H1 (cell line): ENCODE data around the gene MAP7D1. TPM values are rescaled to one million over a fixed set of nuclear protein-coding genes. Genes with fewer than 3 reads are reported as not detected.

ENCODE experiments used
- CTCF ChIA-PET: fragments of 300-600 bp; sonication (Branson Sonifier 250); formaldehyde crosslinking; loops from one replicate; lab custom pipeline; 2021; ENCODE audit not compliant: partially characterized antibody; lab: Charles Lee
- POLR2A ChIA-PET: fragments of 300-600 bp; sonication (Branson Sonifier 250); formaldehyde crosslinking; loops from one replicate; lab custom pipeline; 2021; ENCODE audit warnings: inconsistent platforms; ENCODE audit not compliant: partially characterized antibody; lab: Charles Lee
- DNase-seq, 2 experiments: peaks; one replicate each; pipeline versions ENCODE4 v3.0.0 to v3.0.0-alpha.2; 2010 to 2022; ENCODE audit warnings: low spot score in 2 of 2, low read depth in 1 of 2, mixed read lengths in 1 of 2
- FAIRE-seq: peaks from 2 replicates; lab custom pipeline; 2011; peaks lifted over from hg19 to GRCh38; lab: Jason Lieb, UNC
- H2AFZ ChIP-seq: 2 replicates; pipeline ENCODE4 v1.8.1; 2012; ENCODE audit warnings: low read length, inconsistent platforms
- H2AK5ac ChIP-seq: 2 replicates; pipeline ENCODE4 v1.6.1; 2013; ENCODE audit warnings: low read depth, low read length
- H2BK120ac ChIP-seq: replicated peaks from 2 replicates; pipeline ENCODE3; 2013; ENCODE audit warnings: low read depth, low read length, inconsistent platforms
- H2BK12ac ChIP-seq: 2 replicates; pipeline ENCODE4 v1.6.1; 2013; ENCODE audit warnings: low read depth, low read length
- H2BK15ac ChIP-seq: 2 replicates; pipeline ENCODE4 v1.6.1; 2013; ENCODE audit warnings: low read length
- H2BK20ac ChIP-seq: 2 replicates; pipeline ENCODE4 v1.6.1; 2013; ENCODE audit warnings: low read length
- H2BK5ac ChIP-seq: 2 replicates; pipeline ENCODE4 v1.6.1; 2013; ENCODE audit warnings: low read depth, low read length
- H3K14ac ChIP-seq: 2 replicates; pipeline ENCODE4 v1.6.1; 2013; ENCODE audit warnings: inconsistent platforms; ENCODE audit not compliant: insufficient read length
- H3K18ac ChIP-seq: 2 replicates; pipeline ENCODE4 v1.6.1; 2013; ENCODE audit warnings: low read length; ENCODE audit errors: extremely low read depth
- H3K23ac ChIP-seq: 2 replicates; pipeline ENCODE4 v1.6.1; 2013; ENCODE audit warnings: inconsistent platforms; ENCODE audit not compliant: insufficient read length
- H3K23me2 ChIP-seq: 2 replicates; pipeline ENCODE4 v1.6.1; 2013; ENCODE audit warnings: low read depth, low read length
- H3K27ac ChIP-seq: 2 replicates; pipeline ENCODE4 v1.6.1; 2011; ENCODE audit warnings: low read depth, low read length, inconsistent platforms
- H3K27me3 ChIP-seq, 4 experiments: replicated peaks in 1 of 4; 1 replicate in 1 of 4; 2 replicates in 3 of 4; pipeline versions ENCODE4 v1.6.1 to v1.8.1; 2011 to 2013; ENCODE audit warnings: low read length in 3 of 4, mild to moderate bottlenecking in 3 of 4, inconsistent platforms in 2 of 4, mixed read lengths in 2 of 4, moderate library complexity in 1 of 4; ENCODE audit not compliant: control insufficient read depth in 3 of 4, insufficient read depth in 3 of 4; ENCODE audit errors: extremely low read depth in 1 of 4
- H3K36me3 ChIP-seq, 4 experiments: 2 replicates each; pipeline versions ENCODE4 v1.6.1 to v1.8.1; 2011 to 2013; ENCODE audit warnings: mild to moderate bottlenecking in 4 of 4, low read length in 3 of 4, moderate library complexity in 2 of 4, control low read depth in 1 of 4, inconsistent platforms in 1 of 4; ENCODE audit not compliant: insufficient read depth in 4 of 4, control insufficient read depth in 2 of 4
- H3K4ac ChIP-seq: replicated peaks from 2 replicates; pipeline ENCODE3; 2013; ENCODE audit warnings: low read length, low read depth, mixed read lengths, inconsistent platforms; ENCODE audit not compliant: insufficient read length
- H3K4me1 ChIP-seq, 4 experiments: replicated peaks in 1 of 4; 1 replicate in 1 of 4; 2 replicates in 3 of 4; pipeline versions ENCODE4 v1.6.1 to v1.8.1; 2011 to 2013; ENCODE audit warnings: low read length in 3 of 4, inconsistent platforms in 2 of 4, mixed read lengths in 1 of 4; ENCODE audit not compliant: insufficient read depth in 4 of 4, control insufficient read depth in 3 of 4
- H3K4me2 ChIP-seq, 2 experiments: 2 replicates each; pipeline versions ENCODE4 v1.6.1 to v1.8.1; 2011 to 2013; ENCODE audit warnings: low read depth in 2 of 2, low read length in 2 of 2, control low read depth in 1 of 2, inconsistent platforms in 1 of 2, mild to moderate bottlenecking in 1 of 2; ENCODE audit not compliant: insufficient read depth in 1 of 2
- H3K4me3 ChIP-seq, 4 experiments: fragments of 200-600, 300-600 bp in 1 of 4; sonication (generic), shearing (Covaris generic), sonication (Bioruptor Twin) in 1 of 4; 2 replicates each; pipeline versions ENCODE4 v1.5.1 to v1.8.1; 2011 to 2016; ENCODE audit warnings: low read length in 4 of 4, low read depth in 3 of 4, control low read depth in 2 of 4, inconsistent platforms in 2 of 4, mild to moderate bottlenecking in 2 of 4, mixed read lengths in 1 of 4, moderate library complexity in 1 of 4; ENCODE audit not compliant: insufficient read depth in 2 of 4; ENCODE audit errors: extremely low read depth in 1 of 4
- H3K56ac ChIP-seq: replicated peaks from 2 replicates; pipeline ENCODE3; 2013; ENCODE audit warnings: low read depth, mild to moderate bottlenecking, mixed read lengths, low read length, inconsistent platforms; ENCODE audit not compliant: insufficient read length
- H3K79me1 ChIP-seq: 2 replicates; pipeline ENCODE4 v1.6.1; 2013; ENCODE audit warnings: low read depth, low read length, control low read depth
- H3K79me2 ChIP-seq, 2 experiments: 2 replicates each; pipeline versions ENCODE4 v1.6.1 to v1.8.1; 2012 to 2013; ENCODE audit warnings: low read length in 2 of 2, mild to moderate bottlenecking in 2 of 2, inconsistent platforms in 1 of 2; ENCODE audit not compliant: insufficient read depth in 2 of 2, control insufficient read depth in 1 of 2
- H3K9ac ChIP-seq, 4 experiments: replicated peaks in 1 of 4; 1 replicate in 1 of 4; 2 replicates in 3 of 4; pipeline versions ENCODE4 v1.6.1 to v1.8.1; 2011 to 2013; ENCODE audit warnings: low read depth in 3 of 4, low read length in 3 of 4, control low read depth in 2 of 4, mild to moderate bottlenecking in 2 of 4, moderate library complexity in 2 of 4, inconsistent platforms in 1 of 4; ENCODE audit errors: extremely low read depth in 1 of 4
- H3K9me3 ChIP-seq, 2 experiments: 2 replicates each; pipeline versions ENCODE4 v1.6.1 to v1.8.1; 2012 to 2013; ENCODE audit warnings: mild to moderate bottlenecking in 2 of 2, moderate library complexity in 2 of 2, control low read depth in 1 of 2, inconsistent platforms in 1 of 2, low read depth in 1 of 2, low read length in 1 of 2, mixed read lengths in 1 of 2; ENCODE audit not compliant: insufficient read depth in 2 of 2
- H4K20me1 ChIP-seq, 2 experiments: replicated peaks in 1 of 2; 2 replicates each; pipeline versions ENCODE3 to v1.8.1; 2011 to 2013; ENCODE audit warnings: inconsistent platforms in 2 of 2, low read length in 2 of 2, mild to moderate bottlenecking in 1 of 2; ENCODE audit not compliant: insufficient read depth in 2 of 2, control insufficient read depth in 1 of 2
- H4K5ac ChIP-seq: 2 replicates; pipeline ENCODE4 v1.6.1; 2013; ENCODE audit warnings: low read length, low read depth, mixed read lengths, inconsistent platforms; ENCODE audit not compliant: insufficient read length
- H4K8ac ChIP-seq: 2 replicates; pipeline ENCODE4 v1.8.0; 2013; ENCODE audit warnings: mild to moderate bottlenecking, moderate library complexity, low read length, inconsistent platforms; ENCODE audit not compliant: insufficient read depth; ENCODE audit errors: extremely low read depth
- H4K91ac ChIP-seq: replicated peaks from 2 replicates; pipeline ENCODE3; 2013; ENCODE audit warnings: low read length, mixed read lengths, inconsistent platforms; ENCODE audit not compliant: insufficient read length
- TAF7 ChIP-seq: optimal IDR thresholded peaks from 2 replicates; pipeline ENCODE3; 2011; ENCODE audit warnings: low read depth, mild to moderate bottlenecking, inconsistent platforms, low read length, moderate library complexity, borderline replicate concordance
- WGBS, 2 experiments: shearing (Covaris generic) in 1 of 2; methylation state at CpG; one replicate each; pipeline versions ENCODE4 v1.1.6 to v1.1.7; 2013 to 2015; ENCODE audit warnings: low lambda C conversion rate in 2 of 2, mixed read lengths in 2 of 2, inconsistent platforms in 1 of 2, low coverage in 1 of 2, missing lambda C conversion rate in 1 of 2; ENCODE audit not compliant: insufficient replicate concordance in 2 of 2, insufficient coverage in 1 of 2, insufficient read length in 1 of 2; ENCODE audit errors: extremely low coverage in 1 of 2, missing lambda C conversion rate in 1 of 2; 5-methylcytosine and 5-hydroxymethylcytosine counted together
- polyA plus RNA-seq, 7 experiments: library from polyadenylated mRNA; depleted of rRNA in 3 of 7; stranded (reverse) in 5 of 7; unstranded in 2 of 7; fragments of >200 nt in 5 of 7; fragments of 200-250 nt in 2 of 7; gene quantifications; 1 replicate in 5 of 7; 2 replicates in 1 of 7; 4 replicates in 1 of 7; pipeline versions ENCODE4 v1.2.1 to v1.2.3, GENCODE V29; 2011 to 2013; ENCODE audit warnings: missing spikeins in 2 of 7, mixed read lengths in 2 of 7
- total RNA-seq: library from RNA; stranded (reverse); fragmentation: NEBNext Ultra II Directional; extraction: Animal tissue kit (Norgen Biotek cat#: 25700); gene quantifications from 2 replicates; pipeline ENCODE4 v1.2.1, GENCODE V29; 2021

Gene MAP7D1
- total and polyA plus RNA-seq, 2 of the 8 experiments (the other 6 are each of a cell fraction or from before 2014, with no cell fraction given): 18.2 to 52.4 TPM

GRCh38 chr1:36206323-36206858, 50.4 kb downstream of the MAP7D1 start:
- no peak overlapping the region for H2BK15ac ChIP-seq
- H2BK5ac ChIP-seq: no peak overlapping the region
- no peak overlapping the region for H2BK120ac ChIP-seq
- H3K4ac ChIP-seq: no peak overlapping the region
- H3K18ac ChIP-seq: no peak overlapping the region
- H2AFZ ChIP-seq: no peak overlapping the region
- H2BK12ac ChIP-seq: no peak overlapping the region
- no peaks in the 10 kb centered on the region for H3K79me2 ChIP-seq
- no peaks in the 10 kb centered on the region for H3K23me2 ChIP-seq
- 91% methylated on average over 3 of the region's 3 CpGs; no CpG with 5 or more reads in 1 of the 2 experiments for WGBS, 2 experiments
- no peak overlapping the region for H3K4me2 ChIP-seq
- H3K56ac ChIP-seq: no peak overlapping the region
- H4K5ac ChIP-seq: no peak overlapping the region
- peaks cover 0 to 10% (median 3%) of the 10 kb centered on the region in 4 experiments; a peak in 5 of 7 replicates for H3K4me1 ChIP-seq
- ChIA-PET CTCF (interaction anchor here (1.0 to 4.9 kb wide), 3 partner anchors 15 to 71 kb away, joined by 3 to 31 read pairs (median 3); no protein-coding TSS in a partner anchor), POLR2A (interaction anchor here (1.1 to 1.4 kb wide), 2 partner anchors 17 to 19 kb away, joined by 3 to 5 read pairs; no protein-coding TSS in a partner anchor)
- no peaks in the 10 kb centered on the region for H3K79me1 ChIP-seq
- H3K9me3 ChIP-seq: no peaks in the 10 kb centered on the region
- H3K23ac ChIP-seq: no peak overlapping the region
- no peaks in the 10 kb centered on the region for H3K27me3 ChIP-seq
- H4K91ac ChIP-seq: no peak overlapping the region
- H2BK20ac ChIP-seq: no peak overlapping the region
- H4K8ac ChIP-seq: no peak overlapping the region
- H3K27ac ChIP-seq: no peak overlapping the region
- DNase-seq (no peak), FAIRE-seq (no peak)
- no peak overlapping the region for H2AK5ac ChIP-seq
- no peaks in the 10 kb centered on the region for H3K36me3 ChIP-seq
- H3K9ac ChIP-seq: no peak overlapping the region
- H3K4me3 ChIP-seq: no peak overlapping the region
- H4K20me1 ChIP-seq: no peaks in the 10 kb centered on the region
- no peak overlapping the region for H3K14ac ChIP-seq
- no peak for TF ChIP-seq TAF7
